PFSK-1 (cell line): Measurements from ENCODE around the gene VTA1.

Source experiments
- FOXP2 ChIP-seq: optimal IDR thresholded peaks from 2 replicates; pipeline ENCODE3; 2011; ENCODE audit warnings: borderline replicate concordance, control low read depth, inconsistent platforms; ENCODE audit not compliant: insufficient read depth; ENCODE audit errors: extremely low read length, extremely low read depth
- POLR2AphosphoS5 ChIP-seq: IDR thresholded peaks from 2 replicates; pipeline ENCODE4 v1.6.1; 2012; ENCODE audit warnings: low read depth, mild to moderate bottlenecking, control low read depth, low read length, moderate library complexity
- REST ChIP-seq, 2 experiments: IDR thresholded peaks; 2 replicates each; pipeline versions ENCODE4 v1.6.1 to v1.8.0; 2011 to 2012; ENCODE audit warnings: low read depth in 2 of 2, low read length in 2 of 2, control low read depth in 1 of 2, inconsistent platforms in 1 of 2, mild to moderate bottlenecking in 1 of 2, moderate library complexity in 1 of 2; ENCODE audit not compliant: insufficient read depth in 1 of 2
- SIN3A ChIP-seq: IDR thresholded peaks from 2 replicates; pipeline ENCODE4 v1.6.1; 2012; ENCODE audit warnings: mild to moderate bottlenecking, low read length, moderate library complexity, borderline replicate concordance; ENCODE audit not compliant: insufficient read depth
- TAF1 ChIP-seq: IDR thresholded peaks from 2 replicates; pipeline ENCODE4 v1.6.1; 2012; ENCODE audit warnings: low read length, control low read depth, borderline replicate concordance; ENCODE audit not compliant: insufficient read depth

The VTA1 gene

GRCh38 chr6:142165227-142165626 lies 18.2 kb downstream of the VTA1 start:
- TF ChIP-seq SIN3A, result no peak
- no peak for TF ChIP-seq POLR2AphosphoS5
- TF ChIP-seq FOXP2, result no peak
- no peak for TF ChIP-seq TAF1
- TF ChIP-seq REST (IDR thresholded peaks at IDR 0.05; ENCODE audit: insufficient read depth in 1 of 2, low read depth in 2 of 2, low read length in 2 of 2), result no peak

GRCh38 chr6:142167071-142167470 lies 20.0 kb downstream of the VTA1 start:
- TF ChIP-seq TAF1, result no peak
- no peak for TF ChIP-seq FOXP2
- TF ChIP-seq POLR2AphosphoS5, result no peak
- TF ChIP-seq REST (IDR thresholded peaks at IDR 0.05; ENCODE audit: insufficient read depth in 1 of 2, low read depth in 2 of 2, low read length in 2 of 2), result no peak
- TF ChIP-seq SIN3A, result no peak

- TF ChIP-seq SIN3A (no peak), TAF1 (no peak), FOXP2 (no peak), POLR2AphosphoS5 (no peak), REST (IDR thresholded peaks at IDR 0.05; ENCODE audit: insufficient read depth in 1 of 2, low read depth in 2 of 2, low read length in 2 of 2) (no peak)
Measured at GRCh38 chr6:142167486-142167885, 20.4 kb downstream of the VTA1 start.

- TF ChIP-seq POLR2AphosphoS5 (no peak), SIN3A (no peak), TAF1 (no peak), FOXP2 (no peak), REST (IDR thresholded peaks at IDR 0.05; ENCODE audit: insufficient read depth in 1 of 2, low read depth in 2 of 2, low read length in 2 of 2) (no peak)
Measured at GRCh38 chr6:142171351-142171750, 24.3 kb downstream of the VTA1 start.

GRCh38 chr6:142172758-142173157 lies 25.7 kb downstream of the VTA1 start:
- TF ChIP-seq TAF1 (no peak), SIN3A (no peak), REST (IDR thresholded peaks at IDR 0.05; ENCODE audit: insufficient read depth in 1 of 2, low read depth in 2 of 2, low read length in 2 of 2) (no peak)
